Measurements from ENCODE around the gene EPB41L4A.

EPB41L4A gene

DNA sequence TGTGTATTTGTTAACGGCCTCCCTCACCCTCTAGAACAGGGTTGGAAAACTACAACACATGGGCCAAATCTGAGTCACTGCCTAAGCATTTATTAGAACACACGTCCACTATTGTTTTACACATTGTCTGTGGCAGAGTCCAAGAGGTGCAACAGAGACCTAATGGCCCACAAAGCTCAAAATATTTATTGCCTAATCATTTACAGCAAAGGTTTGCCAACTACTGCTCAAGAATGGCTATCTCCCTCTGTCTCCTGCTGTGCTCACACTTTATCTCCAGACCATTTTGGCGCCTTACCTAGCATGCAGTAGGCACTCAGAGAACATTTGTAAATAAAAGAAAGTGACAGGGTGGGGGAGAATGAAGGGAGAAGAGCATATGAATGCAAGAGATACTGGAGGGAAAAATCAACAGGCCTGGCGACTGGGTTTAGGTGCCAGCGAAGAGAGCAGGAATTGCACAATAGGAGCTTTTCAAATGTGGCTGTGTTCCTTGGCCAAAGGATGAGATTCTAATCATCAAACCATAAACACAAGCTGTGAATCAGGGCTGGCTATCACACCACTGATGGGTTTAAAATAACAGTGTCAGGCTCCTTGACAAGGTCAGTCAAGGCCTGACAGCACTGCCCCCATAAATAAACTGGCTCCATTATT is 80.3 kb downstream of the EPB41L4A start:
- no peak for DNase-seq (ENCODE audit: extremely low spot score)
- ChIA-PET POLR2A (no interaction called here), CTCF (interaction anchor here (0.6 kb wide), 1 partner anchor 35 kb away, joined by 3 read pairs; no protein-coding TSS in a partner anchor)

DNA sequence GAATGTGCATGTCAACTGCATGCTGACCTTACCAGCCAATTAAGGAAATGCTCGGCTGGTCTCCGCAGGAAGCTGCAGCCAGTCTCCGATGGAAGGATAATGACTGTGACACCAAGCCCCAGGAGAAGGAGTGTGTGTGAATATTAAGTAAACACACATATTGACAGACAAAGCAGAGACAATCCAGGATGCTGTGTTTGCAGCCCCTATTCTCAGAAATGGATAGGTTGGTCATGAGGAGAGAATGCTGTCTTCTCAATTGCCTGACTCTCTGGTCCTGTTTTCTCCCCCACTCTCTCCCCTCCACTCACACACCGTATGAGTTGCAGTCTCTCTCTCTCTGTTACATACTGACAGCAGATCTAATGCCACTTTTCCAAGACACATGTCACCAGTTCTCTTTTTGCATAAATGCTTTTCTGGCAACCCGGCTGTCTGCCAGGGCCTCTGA is 85.7 kb downstream of the EPB41L4A start:
- no peak for TF ChIP-seq FOXM1 (IDR thresholded peaks at IDR 0.05; ENCODE audit: borderline replicate concordance)
- TF ChIP-seq L3MBTL2 (conservative IDR thresholded peaks at IDR 0.05), result no peak
- ChIA-PET POLR2A (no interaction called here), CTCF (no interaction called here)
- DNase-seq (ENCODE audit: extremely low spot score), result no peak

More for the DNA sequence above, 80.3 kb downstream of the EPB41L4A start:
- TF ChIP-seq ELF4 (IDR thresholded peaks at IDR 0.05) (no peak), TARDBP (IDR thresholded peaks at IDR 0.05) (no peak), SP1 (IDR thresholded peaks at IDR 0.05) (no peak), NFRKB (IDR thresholded peaks at IDR 0.05) (no peak), SUZ12 (IDR thresholded peaks at IDR 0.05) (no peak), L3MBTL2 (conservative IDR thresholded peaks at IDR 0.05) (no peak), BHLHE40 (IDR thresholded peaks at IDR 0.05; ENCODE audit: borderline replicate concordance) (no peak)
- TF ChIP-seq, protein P1, sequence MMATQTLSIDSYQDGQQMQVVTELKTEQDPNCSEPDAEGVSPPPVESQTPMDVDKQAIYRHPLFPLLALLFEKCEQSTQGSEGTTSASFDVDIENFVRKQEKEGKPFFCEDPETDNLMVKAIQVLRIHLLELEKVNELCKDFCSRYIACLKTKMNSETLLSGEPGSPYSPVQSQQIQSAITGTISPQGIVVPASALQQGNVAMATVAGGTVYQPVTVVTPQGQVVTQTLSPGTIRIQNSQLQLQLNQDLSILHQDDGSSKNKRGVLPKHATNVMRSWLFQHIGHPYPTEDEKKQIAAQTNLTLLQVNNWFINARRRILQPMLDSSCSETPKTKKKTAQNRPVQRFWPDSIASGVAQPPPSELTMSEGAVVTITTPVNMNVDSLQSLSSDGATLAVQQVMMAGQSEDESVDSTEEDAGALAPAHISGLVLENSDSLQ (IDR thresholded peaks at IDR 0.05), result no peak

DNA sequence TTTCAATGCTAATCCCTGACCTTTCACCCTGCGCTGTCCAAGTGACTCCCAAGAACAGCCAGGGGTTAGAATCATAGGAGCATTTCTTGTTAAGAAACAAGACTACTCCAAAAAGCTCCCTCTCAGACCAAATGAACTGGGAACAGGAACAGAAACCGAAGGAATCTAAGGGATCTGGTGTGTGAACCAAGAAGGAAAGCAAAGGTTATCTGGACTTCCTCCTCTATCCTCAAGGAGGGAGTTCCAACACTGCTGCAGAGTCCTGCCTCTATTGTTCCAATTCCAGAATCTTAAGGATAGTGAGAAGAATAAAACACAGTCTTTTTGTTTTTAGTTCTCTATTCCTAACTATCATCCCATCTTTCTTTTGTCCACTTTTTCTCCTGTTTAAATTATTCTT is 87.2 kb downstream of the EPB41L4A start:
- ChIA-PET POLR2A (no interaction called here), CTCF (no interaction called here)
- TF ChIP-seq, protein P1 (IDR thresholded peaks at IDR 0.05), result no peak
- TF ChIP-seq SP1 (IDR thresholded peaks at IDR 0.05) (no peak), ARNT (IDR thresholded peaks at IDR 0.05) (no peak), HDGF (IDR thresholded peaks at IDR 0.05; ENCODE audit: borderline replicate concordance) (no peak), FOXA1 (IDR thresholded peaks at IDR 0.05) (no peak), FOXM1 (IDR thresholded peaks at IDR 0.05; ENCODE audit: borderline replicate concordance) (no peak), CTBP1 (IDR thresholded peaks at IDR 0.05; ENCODE audit: borderline replicate concordance) (no peak), BHLHE40 (IDR thresholded peaks at IDR 0.05; ENCODE audit: borderline replicate concordance) (no peak), LEF1 (IDR thresholded peaks at IDR 0.05; ENCODE audit: borderline replicate concordance) (no peak), SUZ12 (IDR thresholded peaks at IDR 0.05) (no peak), FOXK2 (IDR thresholded peaks at IDR 0.05) (no peak), L3MBTL2 (conservative IDR thresholded peaks at IDR 0.05) (no peak), ZNF384 (IDR thresholded peaks at IDR 0.05) (no peak), NFRKB (IDR thresholded peaks at IDR 0.05) (no peak), ELF4 (IDR thresholded peaks at IDR 0.05) (no peak), TARDBP (IDR thresholded peaks at IDR 0.05) (no peak)
- DNase-seq (ENCODE audit: extremely low spot score), result no peak

DNA sequence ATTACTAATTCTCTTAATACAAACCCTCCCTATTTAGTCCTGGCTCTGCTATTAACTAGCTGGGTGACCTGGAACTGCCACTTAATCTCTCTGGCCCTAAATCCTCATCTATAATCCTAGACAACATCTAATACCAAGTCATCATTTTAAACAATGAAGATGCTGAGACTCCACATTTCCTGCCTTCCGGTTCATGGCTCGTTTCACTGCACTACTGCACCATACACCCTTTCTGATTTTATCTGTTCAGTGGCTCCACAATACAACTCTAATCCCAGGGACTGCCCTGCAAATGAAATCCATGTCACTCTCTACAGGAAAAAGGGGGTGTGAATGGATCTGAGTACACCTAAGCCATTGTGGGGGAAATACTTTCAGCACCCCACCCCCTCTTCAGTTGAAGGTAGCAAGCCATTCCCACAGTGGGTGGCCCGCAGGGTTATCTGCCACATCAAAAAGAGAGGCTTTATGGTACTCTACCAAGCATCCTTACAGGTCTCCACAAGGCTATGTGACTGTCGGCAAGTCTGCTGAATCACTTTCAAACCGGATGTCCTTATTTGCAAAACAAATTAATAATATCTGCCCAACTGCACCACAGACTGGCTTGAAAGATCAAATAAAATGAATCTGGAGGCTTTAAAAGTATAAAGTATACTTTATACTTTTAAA is 89.5 kb downstream of the EPB41L4A start:
- TF ChIP-seq SP1 (IDR thresholded peaks at IDR 0.05) (no peak), LEF1 (IDR thresholded peaks at IDR 0.05; ENCODE audit: borderline replicate concordance) (no peak), FOXM1 (IDR thresholded peaks at IDR 0.05; ENCODE audit: borderline replicate concordance) (no peak), ARNT (IDR thresholded peaks at IDR 0.05) (no peak), FOXK2 (IDR thresholded peaks at IDR 0.05) (no peak), TARDBP (IDR thresholded peaks at IDR 0.05) (no peak), FOXA1 (IDR thresholded peaks at IDR 0.05) (no peak), ELF4 (IDR thresholded peaks at IDR 0.05) (no peak)
- TF ChIP-seq, protein P1 (IDR thresholded peaks at IDR 0.05), result no peak
- ChIA-PET CTCF (no interaction called here), POLR2A (no interaction called here)

DNA sequence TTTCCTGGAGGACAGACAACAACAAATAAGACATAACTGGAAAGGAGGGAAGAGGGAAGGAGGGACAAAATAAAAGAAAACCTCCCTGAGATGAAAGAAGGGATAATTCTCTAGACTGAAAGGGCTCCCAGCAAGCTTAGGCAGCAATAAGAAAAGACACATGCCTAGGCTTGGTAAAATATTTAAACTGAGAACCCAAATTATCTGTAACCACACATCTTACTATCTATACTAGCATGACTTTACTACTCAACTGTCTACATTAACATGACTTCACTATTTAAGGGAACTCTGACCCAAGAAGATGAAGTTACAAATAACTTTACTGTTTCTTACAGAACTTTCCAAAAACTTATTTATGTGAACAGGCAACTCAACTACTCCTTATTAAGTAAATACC is 95.9 kb downstream of the EPB41L4A start:
- no peak for DNase-seq (ENCODE audit: extremely low spot score)
- TF ChIP-seq, protein P1 (IDR thresholded peaks at IDR 0.05), result no peak
- TF ChIP-seq FOXM1 (IDR thresholded peaks at IDR 0.05; ENCODE audit: borderline replicate concordance) (no peak), SP1 (IDR thresholded peaks at IDR 0.05) (no peak), ARNT (IDR thresholded peaks at IDR 0.05) (no peak), ELF4 (IDR thresholded peaks at IDR 0.05) (no peak), LEF1 (IDR thresholded peaks at IDR 0.05; ENCODE audit: borderline replicate concordance) (no peak), FOXA1 (IDR thresholded peaks at IDR 0.05) (no peak), L3MBTL2 (conservative IDR thresholded peaks at IDR 0.05) (no peak), HDGF (IDR thresholded peaks at IDR 0.05; ENCODE audit: borderline replicate concordance) (no peak), CTBP1 (IDR thresholded peaks at IDR 0.05; ENCODE audit: borderline replicate concordance) (no peak), SUZ12 (IDR thresholded peaks at IDR 0.05) (no peak), TARDBP (IDR thresholded peaks at IDR 0.05) (no peak), ZNF384 (IDR thresholded peaks at IDR 0.05) (no peak), BHLHE40 (IDR thresholded peaks at IDR 0.05; ENCODE audit: borderline replicate concordance) (no peak), NFRKB (IDR thresholded peaks at IDR 0.05) (no peak), FOXK2 (IDR thresholded peaks at IDR 0.05) (no peak)
- CTCF ChIA-PET, result no interaction called here
- POLR2A ChIA-PET, result no interaction called here

More for the DNA sequence above, 89.5 kb downstream of the EPB41L4A start:
- DNase-seq (ENCODE audit: extremely low spot score), result no peak

Data from HEK293T (cell line).